PC-3 (cell line): ENCODE measurements around the gene TMEM129.

Experiments used
- EZH2 ChIP-seq: fragments of 300-600 bp; sonication (generic); IDR thresholded peaks from one replicate; pipeline ENCODE4 v1.6.1; 2017; ENCODE audit warnings: antibody characterized with exemption, mild to moderate bottlenecking, low read length; ENCODE audit not compliant: unreplicated experiment
- EZH2phosphoT487 ChIP-seq: fragments of 300-600 bp; sonication (generic); IDR thresholded peaks from 2 replicates; pipeline ENCODE4 v1.6.1; 2018; ENCODE audit warnings: mild to moderate bottlenecking, antibody characterized with exemption, low read length, borderline replicate concordance
- TF ChIP-seq, protein P1 (sequence below): fragments of 300-600 bp; sonication (generic); conservative IDR thresholded peaks from 2 replicates; pipeline ENCODE4 v1.5.1; 2017; ENCODE audit warnings: antibody characterized with exemption, low read depth, mild to moderate bottlenecking, low read length

- TF ChIP-seq, protein P1, sequence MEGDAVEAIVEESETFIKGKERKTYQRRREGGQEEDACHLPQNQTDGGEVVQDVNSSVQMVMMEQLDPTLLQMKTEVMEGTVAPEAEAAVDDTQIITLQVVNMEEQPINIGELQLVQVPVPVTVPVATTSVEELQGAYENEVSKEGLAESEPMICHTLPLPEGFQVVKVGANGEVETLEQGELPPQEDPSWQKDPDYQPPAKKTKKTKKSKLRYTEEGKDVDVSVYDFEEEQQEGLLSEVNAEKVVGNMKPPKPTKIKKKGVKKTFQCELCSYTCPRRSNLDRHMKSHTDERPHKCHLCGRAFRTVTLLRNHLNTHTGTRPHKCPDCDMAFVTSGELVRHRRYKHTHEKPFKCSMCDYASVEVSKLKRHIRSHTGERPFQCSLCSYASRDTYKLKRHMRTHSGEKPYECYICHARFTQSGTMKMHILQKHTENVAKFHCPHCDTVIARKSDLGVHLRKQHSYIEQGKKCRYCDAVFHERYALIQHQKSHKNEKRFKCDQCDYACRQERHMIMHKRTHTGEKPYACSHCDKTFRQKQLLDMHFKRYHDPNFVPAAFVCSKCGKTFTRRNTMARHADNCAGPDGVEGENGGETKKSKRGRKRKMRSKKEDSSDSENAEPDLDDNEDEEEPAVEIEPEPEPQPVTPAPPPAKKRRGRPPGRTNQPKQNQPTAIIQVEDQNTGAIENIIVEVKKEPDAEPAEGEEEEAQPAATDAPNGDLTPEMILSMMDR, result no peak
- no peak for TF ChIP-seq EZH2phosphoT487
- TF ChIP-seq EZH2, result no peak
These were observed 26.5 kb upstream of the TMEM129 start for GRCh38 chr4:1747603-1747967.
